ENCODE results near the gene DCST1.
"Not testable (repeated sequence)": the region's sequence is repeated elsewhere in the genome, so short reads cannot be mapped to it uniquely, and the experiment has no call there.

DCST1 gene, protein sequence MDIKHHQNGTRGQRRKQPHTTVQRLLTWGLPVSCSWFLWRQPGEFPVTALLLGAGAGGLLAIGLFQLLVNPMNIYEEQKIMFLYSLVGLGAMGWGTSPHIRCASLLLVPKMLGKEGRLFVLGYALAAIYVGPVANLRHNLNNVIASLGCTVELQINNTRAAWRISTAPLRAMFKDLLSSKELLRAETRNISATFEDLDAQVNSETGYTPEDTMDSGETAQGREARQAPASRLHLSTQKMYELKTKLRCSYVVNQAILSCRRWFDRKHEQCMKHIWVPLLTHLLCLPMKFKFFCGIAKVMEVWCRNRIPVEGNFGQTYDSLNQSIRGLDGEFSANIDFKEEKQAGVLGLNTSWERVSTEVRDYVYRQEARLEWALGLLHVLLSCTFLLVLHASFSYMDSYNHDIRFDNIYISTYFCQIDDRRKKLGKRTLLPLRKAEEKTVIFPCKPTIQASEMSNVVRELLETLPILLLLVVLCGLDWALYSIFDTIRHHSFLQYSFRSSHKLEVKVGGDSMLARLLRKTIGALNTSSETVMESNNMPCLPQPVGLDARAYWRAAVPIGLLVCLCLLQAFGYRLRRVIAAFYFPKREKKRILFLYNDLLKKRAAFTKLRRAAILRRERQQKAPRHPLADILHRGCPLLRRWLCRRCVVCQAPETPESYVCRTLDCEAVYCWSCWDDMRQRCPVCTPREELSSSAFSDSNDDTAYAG

DNA sequence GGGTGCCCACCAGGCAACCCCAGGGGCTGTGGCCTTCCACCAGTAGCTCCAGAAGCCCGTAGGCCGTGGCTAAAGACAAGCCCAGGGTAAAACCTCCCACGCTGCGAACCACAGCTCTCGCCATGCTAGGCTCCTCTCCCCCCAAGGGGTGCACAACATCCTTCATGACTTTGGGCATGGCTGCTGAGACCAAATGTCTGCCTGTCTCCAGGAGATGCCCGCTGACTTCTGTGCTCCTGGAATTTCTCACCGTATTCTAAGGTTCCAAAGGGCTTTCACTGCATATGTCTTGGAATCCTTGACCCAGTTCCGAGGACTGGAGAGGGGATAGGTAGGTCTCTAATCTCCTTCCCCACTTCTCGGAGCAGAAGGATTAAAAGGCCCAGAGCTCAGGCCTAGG, at the start of gene DCST1, which contains the start of gene DCST2:
Gene DCST1, plus strand, starts transcription at position 301 of the 400 bp plus-strand sequence. CDS start 213 bp downstream, outside the sequence.
Gene DCST2, minus strand, starts transcription at position 258 of the 400 bp plus-strand sequence. Its CDS starts 80 bp downstream, at position 178.
- DNase-seq (ENCODE audit: low read depth in 2 of 2): no peak

DNA sequence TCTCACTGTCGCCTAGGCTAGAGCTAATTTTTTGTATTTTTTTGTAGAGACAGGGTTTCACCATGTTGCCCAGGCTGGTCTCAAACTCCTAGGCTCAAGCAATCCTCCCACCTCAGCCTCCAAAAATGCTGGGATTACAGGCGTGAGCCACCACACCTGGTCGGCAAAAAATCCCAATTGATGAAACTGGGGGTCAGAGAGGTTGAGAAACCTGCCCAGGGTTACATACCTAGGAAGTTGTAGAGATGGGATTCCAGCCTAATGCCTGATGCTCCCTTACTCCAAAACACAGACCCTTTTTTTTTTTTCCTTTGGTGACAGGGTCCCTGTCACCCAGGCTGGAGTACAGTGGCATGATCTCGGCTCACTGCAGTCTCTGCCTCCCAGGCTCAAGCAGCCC, 46.9 kb upstream of the DCST1 start:
- DNase-seq (ENCODE audit: low read depth in 2 of 2): not testable (repeated sequence)

DNA sequence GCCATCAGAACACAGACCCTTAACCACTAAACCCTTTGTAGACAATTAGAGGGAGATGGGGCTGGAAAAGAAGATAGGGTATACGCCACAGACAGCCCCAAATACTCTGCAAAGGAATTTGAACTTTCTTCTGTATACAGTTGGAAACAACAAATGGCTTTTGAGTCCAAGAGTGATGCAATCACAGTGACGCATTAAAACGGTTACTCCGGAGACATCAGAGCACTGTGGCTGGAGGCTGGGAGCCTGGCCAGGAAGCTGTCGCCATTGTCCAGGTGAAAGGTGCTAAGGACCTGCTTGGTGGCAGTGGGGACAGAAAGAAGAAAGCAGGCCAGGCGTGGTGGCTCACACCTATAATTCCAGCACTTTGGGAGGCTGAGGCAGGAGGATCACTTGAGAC, 46.3 kb upstream of the DCST1 start:
- DNase-seq (ENCODE audit: low read depth in 2 of 2): no peak

DNA sequence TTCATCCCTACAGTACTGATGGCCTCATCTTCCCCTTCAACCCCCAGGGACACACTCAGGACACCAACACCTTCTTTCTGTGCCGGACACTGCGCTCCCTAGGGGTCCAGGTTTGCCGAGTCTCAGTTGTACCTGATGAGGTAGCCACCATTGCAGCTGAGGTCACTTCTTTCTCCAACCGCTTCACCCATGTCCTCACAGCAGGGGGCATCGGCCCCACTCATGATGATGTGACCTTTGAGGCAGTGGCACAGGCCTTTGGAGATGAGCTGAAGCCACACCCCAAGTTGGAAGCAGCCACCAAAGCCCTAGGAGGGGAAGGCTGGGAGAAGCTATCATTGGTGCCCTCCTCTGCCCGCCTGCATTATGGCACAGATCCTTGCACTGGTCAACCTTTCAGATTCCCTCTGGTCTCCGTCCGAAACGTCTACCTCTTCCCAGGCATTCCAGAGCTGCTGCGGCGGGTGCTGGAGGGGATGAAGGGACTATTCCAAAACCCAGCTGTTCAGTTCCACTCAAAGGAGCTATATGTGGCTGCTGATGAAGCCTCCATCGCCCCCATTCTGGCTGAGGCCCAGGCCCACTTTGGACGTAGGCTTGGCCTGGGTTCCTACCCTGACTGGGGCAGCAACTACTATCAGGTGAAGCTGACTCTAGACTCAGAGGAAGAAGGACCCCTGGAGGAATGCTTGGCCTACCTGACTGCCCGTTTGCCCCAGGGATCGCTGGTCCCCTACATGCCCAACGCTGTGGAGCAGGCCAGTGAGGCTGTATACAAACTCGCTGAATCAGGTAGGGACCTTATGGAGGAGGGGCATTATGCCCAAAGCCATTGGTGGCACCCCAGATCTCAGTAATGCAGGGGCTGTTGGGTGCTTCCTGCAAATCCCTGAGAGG, 45.3 kb upstream of the DCST1 start:
- DNase-seq (ENCODE audit: low read depth in 2 of 2): no peak

DNA sequence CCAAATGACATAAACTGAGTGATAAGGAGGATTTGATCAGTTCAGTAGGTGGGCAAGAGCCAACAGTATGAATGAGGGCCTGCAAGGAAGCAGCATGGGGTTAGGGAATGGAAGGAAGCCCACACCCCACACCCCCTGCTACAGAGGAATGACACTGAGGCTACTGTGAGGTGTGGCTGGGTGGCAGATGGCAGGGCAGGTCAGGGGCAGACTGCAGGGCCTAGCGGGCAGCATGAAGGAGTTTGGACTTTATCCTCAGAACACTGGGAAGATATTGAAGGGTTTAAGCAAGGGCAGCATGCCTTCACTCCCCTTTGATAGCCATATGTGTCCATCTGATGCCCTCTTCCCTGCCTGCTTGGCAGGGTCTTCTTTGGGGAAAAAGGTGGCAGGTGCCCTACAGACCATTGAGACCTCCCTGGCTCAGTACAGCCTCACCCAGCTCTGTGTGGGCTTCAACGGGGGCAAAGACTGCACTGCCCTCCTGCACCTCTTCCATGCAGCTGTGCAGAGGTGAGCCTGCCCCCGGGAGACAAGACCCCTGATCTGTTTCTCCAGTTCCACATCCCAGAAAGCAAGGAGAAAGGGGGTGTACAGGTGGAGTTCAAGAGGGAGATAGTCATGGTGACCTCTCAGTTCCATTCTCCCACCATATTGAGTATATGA, 44.3 kb upstream of the DCST1 start:
- no peak for DNase-seq (ENCODE audit: low read depth in 2 of 2)

DNA sequence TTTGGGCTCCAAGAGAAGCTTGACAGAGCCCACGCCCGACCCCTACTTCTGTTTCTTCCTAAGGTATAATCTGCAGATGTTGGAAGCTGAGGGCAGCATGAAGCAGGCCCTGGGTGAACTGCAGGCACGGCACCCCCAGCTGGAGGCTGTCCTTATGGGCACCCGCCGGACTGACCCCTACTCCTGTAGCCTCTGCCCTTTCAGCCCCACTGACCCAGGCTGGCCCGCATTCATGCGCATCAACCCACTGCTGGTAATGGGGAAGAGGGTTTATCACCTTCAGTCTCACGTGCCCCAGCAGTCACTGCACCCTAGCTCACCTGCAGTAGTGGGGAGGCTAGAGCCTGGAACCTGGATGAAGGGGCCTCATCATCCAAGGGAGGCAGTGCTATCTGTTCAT, 43.3 kb upstream of the DCST1 start:
- no peak for DNase-seq (ENCODE audit: low read depth in 2 of 2)

DNA sequence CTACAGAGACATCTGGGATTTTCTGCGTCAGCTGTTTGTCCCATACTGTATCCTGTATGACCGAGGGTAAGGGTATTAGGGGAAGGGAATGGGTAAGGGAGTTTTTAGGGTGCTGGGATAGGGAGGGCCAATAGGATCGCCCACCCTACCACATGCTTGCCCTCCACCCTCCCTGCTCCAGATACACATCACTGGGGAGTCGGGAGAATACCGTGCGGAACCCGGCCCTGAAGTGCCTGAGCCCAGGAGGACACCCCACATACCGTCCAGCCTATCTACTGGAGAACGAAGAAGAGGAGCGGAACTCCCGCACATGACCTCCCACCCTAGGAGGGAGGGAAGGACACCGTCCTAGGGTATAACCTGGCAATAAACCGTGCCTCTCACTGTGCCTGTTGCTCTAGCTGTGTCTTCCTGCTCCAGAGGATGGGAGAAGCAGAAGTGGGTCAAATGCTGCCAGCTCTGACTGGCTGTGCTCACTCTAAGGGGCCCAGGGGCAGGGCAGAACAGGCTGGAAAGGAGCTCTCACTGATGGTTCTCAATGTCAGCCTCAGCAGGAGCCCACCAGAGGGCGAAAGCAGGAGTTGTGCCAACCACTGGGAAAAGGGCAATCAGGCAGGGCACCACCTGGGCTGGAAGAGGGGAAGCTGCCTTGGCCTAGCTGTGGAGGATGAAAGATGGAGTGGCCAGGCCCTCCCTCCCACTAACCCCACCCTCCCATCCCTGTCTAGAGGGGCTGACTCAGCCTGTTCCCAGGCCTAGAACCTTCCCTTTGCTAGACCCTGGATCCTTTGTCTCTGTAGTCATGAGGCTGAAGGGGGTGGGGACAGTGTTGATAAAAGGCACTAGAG, 40.7 kb upstream of the DCST1 start:
- DNase-seq (ENCODE audit: low read depth in 2 of 2): no peak

DNA sequence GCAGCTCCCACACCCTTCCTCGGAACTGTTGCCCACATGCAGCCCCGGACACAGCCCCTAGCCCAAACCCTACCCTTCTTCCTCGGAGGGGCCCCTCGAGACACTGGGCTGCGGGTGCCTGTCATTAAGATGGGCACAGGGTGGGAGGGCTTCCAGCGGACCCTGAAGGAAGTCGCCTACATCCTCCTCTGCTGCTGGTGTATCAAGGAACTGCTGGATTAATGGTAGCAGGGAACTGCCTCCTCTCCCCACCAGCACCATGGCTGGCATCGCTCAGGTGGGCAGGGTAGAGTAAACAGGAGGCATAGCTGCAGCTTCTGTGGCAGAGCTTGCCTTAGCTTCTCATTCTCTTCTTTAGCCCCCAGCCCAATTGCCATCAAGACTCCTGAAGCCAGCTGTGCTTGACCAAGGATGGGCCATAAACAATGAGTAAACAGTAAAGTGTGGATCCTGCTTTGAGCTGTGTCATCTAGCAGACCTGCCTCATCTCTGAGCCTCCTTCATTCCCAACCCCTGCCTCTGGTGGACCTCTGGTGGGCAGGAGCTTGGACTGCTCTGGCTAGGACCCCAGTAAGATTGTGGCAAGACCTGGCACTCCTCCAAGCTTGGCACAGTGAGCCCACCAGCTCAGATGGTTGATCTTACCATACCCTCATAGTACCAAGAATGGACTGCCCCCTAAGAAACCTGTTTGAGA, 39.9 kb upstream of the DCST1 start, which contains the start of gene LENEP:
Gene LENEP, plus strand, starts transcription at position 15 of the 697 bp plus-strand sequence. Its CDS starts 22 bp downstream, at position 37.
- DNase-seq (ENCODE audit: low read depth in 2 of 2): no peak

DNA sequence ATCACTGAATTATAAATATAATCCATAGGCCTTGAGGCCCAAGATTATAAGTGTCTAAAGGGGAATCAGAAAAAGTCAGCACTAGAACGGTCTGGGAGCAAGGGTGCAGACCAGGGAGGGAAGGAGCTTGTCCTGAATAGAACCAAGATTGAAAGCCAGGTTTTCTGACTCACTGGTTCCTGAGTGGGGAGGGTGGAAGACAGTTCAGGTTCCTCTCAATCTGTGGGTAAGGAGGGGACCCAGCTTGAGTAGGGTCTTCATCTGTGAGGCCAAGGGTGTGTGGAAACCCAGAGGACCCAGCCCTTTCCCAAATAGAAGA, 39.4 kb upstream of the DCST1 start:
- no peak for DNase-seq (ENCODE audit: low read depth in 2 of 2)

DNA sequence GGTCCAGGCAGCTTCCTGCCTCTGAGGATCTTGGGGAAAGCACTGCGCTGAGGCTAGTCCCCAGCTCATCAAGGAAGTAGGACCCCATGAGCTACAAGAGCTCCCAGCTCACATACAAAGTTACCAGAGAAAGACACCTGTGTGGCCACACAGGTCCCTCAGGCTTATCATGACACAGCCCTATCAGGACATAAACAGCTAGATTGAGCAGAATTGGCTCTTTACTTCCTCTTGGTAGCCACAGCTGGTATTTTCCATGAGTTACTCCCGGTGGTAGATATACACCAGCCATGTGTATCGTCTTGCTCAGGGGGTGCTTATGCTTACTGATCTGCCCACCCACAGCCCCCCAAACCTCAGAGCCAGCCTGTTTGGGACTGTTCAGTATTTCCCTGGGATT, 39.0 kb upstream of the DCST1 start:
- DNase-seq (ENCODE audit: low read depth in 2 of 2): no peak

DNA sequence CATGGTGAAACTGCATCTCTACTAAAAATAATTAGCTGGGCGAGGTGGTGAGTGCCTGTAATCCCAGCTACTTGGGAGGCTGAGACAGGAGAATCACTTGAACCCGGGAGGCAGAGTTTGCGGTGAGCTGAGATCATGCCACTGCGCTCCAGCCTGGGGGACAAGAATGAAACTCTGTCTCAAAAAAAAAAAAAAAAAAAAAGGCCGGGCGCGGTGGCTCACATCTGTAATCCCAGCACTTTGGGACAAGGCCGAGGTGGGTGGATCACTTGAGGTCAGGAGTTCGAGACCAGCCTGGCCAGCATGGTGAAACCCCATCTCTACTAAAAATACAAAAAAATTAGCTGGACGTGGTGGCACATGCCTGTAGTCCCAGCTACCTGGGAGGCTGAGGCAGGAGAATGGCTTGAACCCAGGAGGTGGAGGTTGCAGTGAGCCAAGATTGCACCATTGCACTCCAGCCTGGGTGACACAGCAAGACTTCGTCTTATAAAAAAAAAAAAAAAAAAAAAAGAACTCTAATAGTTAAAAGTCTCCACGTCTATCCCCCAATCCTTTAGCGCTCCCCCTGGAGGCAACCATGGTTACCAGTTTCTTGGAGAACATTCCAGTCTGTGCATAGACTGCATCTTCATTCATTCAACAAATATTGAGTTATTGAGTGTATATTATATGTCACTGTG, 38.2 kb upstream of the DCST1 start:
- not testable (repeated sequence) for DNase-seq (ENCODE audit: low read depth in 2 of 2)

DNA sequence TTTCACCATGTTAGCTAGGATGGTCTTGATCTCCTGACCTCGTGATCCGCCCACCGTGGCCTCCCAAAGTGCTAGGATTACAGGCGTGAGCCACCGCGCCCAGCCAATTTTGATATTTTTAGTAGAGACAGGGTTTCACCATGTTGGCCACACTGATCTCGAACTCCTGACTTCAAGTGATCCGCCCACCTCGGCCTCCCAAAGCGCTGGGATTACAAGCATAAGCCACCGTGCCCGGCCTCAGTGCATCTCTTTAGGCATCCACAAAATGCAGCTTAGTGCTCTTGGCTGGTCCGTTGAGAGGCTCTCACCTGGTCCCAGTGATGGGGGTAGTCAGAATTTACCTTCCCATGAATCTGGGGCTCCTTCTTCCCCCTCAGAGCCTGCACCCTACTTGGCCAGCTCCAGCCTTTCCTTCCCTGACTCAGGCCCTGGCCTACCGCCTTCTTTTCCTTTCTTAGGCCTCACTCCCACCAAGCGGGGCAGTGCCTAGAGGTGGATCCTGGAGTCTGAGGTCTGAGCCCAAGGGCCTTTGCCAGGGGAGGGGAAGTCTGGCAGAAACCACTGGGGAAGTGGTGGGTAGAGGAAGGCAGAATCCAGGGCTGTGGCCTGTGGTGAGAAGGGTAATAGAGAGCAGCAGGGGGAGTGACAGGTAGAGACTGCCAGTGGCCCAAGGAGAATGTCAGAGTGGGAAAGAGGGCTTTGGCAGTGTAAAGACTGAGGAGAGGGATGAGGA, 36.5 kb upstream of the DCST1 start:
- DNase-seq (ENCODE audit: low read depth in 2 of 2): no peak

DNA sequence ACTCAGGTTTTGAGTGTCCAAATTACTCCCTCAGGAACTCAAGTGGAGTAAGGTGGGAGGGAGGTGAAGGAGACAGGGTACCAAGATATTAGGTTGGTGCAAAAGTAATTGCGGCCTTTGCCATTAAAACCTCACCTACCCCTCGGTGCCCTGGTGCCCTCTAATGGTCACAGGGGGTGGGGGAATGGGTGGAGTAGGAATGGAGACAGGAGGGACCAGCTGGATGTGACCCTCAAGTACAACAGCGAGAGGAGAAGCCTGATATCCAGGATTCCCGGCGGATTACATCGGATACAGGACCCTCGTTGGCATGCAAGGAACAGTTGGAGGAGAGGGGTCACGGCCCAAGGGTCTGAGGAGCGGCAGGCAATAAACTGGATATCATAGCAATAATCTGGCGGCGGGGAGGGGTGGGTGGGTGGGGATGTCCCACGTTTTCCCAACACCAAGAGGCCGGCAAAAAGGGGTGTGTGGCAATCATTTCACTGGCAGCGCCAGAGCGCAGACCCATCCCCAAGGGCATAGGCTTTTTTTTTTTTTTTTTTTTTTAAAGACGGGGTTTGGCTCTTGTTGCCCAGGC, 35.3 kb upstream of the DCST1 start:
- no peak for DNase-seq (ENCODE audit: low read depth in 2 of 2)

DNA sequence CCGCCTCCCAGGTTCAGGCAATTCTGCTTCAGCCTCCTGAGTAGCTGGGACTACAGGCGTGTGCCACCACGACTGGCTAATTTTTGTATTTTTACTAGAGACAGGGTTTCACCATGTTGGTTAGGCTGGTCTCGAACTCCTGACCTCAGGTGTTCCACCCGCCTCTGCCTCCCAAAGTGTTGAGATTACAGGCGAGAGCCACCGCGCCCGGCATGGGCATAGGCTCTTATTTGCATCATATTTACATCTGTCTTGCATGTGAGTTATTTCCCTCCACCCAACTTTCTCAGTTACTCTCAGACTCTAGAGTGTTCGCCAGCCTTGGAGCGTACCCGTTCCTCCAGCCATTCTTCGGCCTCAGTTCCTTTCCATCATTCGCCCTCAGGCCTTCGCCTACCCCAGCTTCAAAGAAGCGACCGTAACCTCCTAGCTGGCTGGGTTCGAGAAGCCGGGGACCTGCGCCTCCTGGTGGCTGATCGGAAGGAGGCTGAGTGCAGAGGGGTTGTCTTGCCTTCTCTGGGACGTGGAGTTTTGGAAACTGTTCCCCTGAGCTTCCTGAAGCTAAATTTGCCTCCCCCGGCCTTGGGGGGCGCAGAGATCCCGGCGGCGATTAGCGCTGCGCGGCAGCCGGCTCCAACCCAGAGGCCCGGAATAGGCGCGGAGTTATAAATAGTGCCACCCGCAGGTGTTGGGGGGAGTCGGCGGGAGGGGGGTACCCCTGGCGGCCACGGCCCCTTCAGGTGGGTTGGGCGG, 34.6 kb upstream of the DCST1 start:
- peak; percentile 68 to 76 for DNase-seq (ENCODE audit: low read depth in 2 of 2)

DNA sequence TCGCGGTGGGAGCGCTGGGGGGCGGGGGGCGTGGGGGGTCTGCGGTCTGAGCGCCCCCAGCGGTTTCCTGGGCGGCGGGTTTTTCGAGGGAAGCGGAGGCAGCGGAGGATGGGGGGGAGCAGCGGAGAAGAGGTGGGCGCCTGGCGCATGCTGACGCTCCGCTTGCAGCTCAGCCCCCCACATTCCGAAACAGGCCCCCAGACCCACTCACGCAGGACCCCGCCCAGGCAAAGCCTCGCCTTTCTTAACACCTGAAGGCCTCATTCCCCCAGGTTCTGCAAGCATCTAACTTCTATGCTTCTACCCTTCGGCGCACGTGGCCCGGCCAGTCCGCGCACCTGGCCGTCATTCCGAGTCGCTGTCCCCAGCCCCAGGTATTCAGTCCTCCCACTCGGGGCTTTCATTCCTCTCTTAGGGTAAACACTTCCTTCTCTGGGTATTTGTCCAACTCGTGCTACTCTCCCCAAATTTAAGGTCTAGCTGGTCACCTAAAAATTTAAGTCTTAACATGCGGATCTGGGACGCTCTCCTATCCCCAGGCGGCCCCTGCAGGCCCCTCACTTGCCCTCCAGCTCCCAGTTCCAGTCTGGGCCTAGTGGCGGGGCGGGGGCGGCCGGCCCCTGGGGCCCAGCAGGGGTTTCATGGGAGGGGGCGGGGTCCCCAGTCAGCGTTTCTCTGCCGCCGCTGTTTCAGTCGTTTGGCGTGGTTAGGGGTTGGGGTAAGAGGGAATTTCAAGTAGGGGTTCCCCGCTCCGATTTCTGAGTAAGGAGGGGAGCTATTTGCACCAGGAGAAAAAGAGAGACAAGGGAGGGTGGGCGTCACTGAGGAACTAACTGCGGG, 33.8 kb upstream of the DCST1 start:
- DNase-seq (ENCODE audit: low read depth in 2 of 2): peak; percentile 65 to 72

DNA sequence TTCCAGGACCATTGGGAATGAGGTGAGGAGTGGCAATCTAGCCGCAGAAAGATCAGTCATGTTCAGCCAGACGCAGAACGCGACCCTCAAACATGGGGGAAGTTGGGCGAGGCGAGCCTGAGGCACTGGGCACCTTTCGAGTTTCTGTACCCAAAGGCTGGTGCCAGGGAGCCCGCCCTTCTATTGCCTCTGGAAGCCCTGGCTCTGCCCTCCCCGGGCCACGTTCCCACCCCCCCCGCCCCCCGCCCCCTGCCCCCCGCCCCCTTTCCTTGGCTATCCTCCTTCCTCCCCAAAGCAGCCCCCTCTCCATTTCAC, 33.3 kb upstream of the DCST1 start:
- DNase-seq (ENCODE audit: low read depth in 2 of 2): no peak
